ENCODE results near the gene DGCR2. TPM values are rescaled to one million over a fixed set of nuclear protein-coding genes. Genes with fewer than 3 reads are reported as not detected.
A peak's percentile ranks its signal among the peaks of the same experiment; 100 is the strongest.

DGCR2 gene
- total and polyA plus RNA-seq, 11 donors = 26.0 to 53.3 (median 41.2) TPM

DNA sequence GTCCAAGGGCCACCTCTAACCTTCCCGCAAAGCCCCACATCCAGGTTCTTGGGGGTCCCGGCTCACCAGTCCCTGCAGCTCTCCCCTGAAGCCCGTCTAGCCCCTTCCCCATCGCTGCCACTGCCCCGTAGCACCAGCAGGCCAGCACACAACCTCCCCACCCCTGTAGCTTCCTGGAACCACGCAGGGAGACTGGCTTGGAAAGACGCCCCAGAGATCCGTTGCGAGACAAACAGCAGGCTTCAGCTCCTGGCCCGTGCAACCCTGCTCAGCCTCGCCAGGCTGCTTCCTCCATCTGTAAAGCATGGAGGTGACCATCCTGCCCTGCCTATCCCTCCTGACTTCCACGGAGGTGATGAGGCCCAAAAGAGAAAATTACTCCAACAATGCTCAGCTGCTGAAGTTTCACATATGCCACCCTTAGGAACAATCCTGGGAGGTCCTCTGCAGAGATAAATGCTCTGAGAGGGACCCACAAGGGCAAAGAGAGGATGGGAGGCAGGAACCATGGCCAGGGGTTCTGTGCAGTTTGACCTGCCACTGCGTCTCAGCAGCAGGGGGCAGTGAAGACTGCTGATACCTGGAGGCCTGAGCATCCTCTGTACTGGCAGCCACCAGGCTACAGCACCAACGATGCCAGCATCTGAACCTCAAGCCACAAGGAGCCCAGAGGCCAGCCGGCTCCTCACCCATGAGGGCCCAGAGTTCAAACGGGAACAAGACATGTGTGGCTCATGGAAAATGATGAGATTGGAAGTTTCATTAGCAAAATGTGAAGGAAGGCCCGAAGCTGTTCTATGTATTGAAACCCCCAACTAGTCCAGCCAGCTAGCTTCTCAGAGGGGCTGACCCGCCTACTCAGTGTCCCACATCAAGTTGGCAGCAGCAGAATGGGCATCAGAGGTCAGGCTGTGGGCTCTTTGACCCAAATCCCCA lies 16.1 kb downstream of the DGCR2 start:
- no peaks in the 10 kb centered on the region for H3K9me3 ChIP-seq
- H3K4me1 ChIP-seq = peaks cover 10 to 62% (median 44%) of the 10 kb centered on the region in 12 donors
- intact Hi-C loops (cut with DNase I) = no loop called here
- no peak for TF ChIP-seq POLR2A (IDR thresholded peaks at IDR 0.05)
- TF ChIP-seq, protein P1, sequence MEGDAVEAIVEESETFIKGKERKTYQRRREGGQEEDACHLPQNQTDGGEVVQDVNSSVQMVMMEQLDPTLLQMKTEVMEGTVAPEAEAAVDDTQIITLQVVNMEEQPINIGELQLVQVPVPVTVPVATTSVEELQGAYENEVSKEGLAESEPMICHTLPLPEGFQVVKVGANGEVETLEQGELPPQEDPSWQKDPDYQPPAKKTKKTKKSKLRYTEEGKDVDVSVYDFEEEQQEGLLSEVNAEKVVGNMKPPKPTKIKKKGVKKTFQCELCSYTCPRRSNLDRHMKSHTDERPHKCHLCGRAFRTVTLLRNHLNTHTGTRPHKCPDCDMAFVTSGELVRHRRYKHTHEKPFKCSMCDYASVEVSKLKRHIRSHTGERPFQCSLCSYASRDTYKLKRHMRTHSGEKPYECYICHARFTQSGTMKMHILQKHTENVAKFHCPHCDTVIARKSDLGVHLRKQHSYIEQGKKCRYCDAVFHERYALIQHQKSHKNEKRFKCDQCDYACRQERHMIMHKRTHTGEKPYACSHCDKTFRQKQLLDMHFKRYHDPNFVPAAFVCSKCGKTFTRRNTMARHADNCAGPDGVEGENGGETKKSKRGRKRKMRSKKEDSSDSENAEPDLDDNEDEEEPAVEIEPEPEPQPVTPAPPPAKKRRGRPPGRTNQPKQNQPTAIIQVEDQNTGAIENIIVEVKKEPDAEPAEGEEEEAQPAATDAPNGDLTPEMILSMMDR (IDR thresholded peaks at IDR 0.05) = peak in 6 of 12 donors; percentile 7 to 23 (median 15)
- H3K27me3 ChIP-seq = no peaks in the 10 kb centered on the region
- no peak overlapping the region for H3K27ac ChIP-seq
- no peaks in the 10 kb centered on the region for H3K36me3 ChIP-seq
- WGBS, 4 donors = 43 to 68% (median 59%) methylated on average over 16 to 18 of the region's 18 CpGs
- DNase-seq (peak in 1 of 5 donors; percentile 57), ATAC-seq (peak in 3 of 4 donors; percentile 26 to 41 (median 37))
- no peak overlapping the region for H3K4me3 ChIP-seq

DNA sequence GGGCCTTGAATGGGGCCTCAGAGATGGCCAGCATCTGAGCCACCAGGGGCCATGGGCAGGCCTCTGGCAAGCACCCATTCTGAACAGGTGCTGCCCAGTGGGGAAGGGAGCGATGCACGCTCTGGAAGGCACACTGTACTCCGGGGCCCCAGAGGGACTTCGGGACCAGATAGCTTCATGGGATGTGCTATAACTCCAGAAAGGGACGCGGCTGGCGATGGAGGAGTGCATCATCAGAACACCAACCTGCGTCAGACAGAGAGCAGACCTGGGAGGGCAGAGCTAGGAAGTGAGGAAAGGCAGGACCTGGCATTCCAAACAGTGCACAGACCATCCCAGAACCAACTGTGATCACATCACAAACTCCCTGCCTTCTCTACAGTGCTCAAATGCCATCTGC lies 16.8 kb downstream of the DGCR2 start:
- TF ChIP-seq POLR2A (IDR thresholded peaks at IDR 0.05) = no peak
- TF ChIP-seq, protein P1 (IDR thresholded peaks at IDR 0.05) = no peak
- WGBS, 4 donors = 91 to 98% (median 94%) methylated on average over 8 of the region's 8 CpGs
- no peak overlapping the region for H3K4me3 ChIP-seq
- H3K9me3 ChIP-seq = no peaks in the 10 kb centered on the region
- no peak overlapping the region for H3K27ac ChIP-seq
- H3K36me3 ChIP-seq = peaks cover 0 to 4% (median 0%) of the 10 kb centered on the region in 9 donors
- DNase-seq (no peak), ATAC-seq (peak in 1 of 4 donors; percentile 5)
- intact Hi-C loops (cut with DNase I) = no loop called here
- peaks cover 6 to 59% (median 38%) of the 10 kb centered on the region in 12 donors for H3K4me1 ChIP-seq
- H3K27me3 ChIP-seq = no peaks in the 10 kb centered on the region

DNA sequence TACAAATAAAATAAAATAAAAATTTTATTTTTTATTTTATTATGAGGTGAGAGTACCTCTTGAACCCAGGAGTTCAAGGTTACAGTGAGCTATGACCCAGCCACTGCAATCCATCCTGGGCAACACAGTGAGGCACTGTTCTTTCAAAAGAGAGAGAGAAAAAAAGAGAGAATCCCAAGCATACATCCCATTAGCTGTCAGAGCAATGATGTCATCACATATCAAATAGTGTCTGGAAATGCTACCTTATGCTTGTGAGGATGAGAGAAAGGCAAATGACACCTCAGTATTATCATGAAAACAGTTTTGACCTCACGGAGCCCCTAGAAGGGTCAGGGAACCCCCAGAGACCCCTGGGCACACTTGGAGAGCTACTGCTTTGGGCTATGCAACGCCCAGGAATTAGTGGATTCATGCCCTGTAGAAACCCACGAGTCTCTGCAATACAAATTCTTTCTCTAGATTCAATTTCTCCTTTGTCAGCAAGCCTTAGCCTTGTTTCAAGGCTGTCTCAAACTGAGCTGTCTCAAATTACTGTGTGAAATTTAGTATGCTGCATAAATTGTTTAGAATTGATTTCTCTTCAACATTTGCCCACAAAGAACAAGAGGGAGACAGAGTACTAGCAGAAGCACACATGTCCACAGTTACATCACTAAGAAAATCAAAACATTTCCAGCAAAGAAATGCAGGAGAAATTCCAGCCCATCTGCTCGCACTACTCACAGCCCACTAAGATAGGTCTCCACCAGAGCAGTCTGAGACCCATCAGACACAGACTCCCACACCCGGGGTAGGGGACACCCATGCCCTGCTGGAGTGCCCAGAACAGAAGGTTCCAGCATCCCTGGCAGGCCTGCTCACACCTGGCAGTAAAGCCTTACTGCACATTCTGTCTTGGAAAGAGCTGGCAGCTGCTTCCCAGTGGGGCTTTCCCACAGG lies 18.1 kb downstream of the DGCR2 start:
- Histone ChIP-seq H3K27me3 (no peaks in the 10 kb centered on the region), H3K4me1 (peaks cover 4 to 46% (median 27%) of the 10 kb centered on the region in 12 donors), H3K4me3 (no peak overlapping the region), H3K9me3 (no peaks in the 10 kb centered on the region), H3K36me3 (peaks cover 0 to 4% (median 0%) of the 10 kb centered on the region in 9 donors), H3K27ac (no peak overlapping the region)
- WGBS, 4 donors = 70 to 75% (median 74%) methylated on average over 5 of the region's 5 CpGs
- TF ChIP-seq, protein P1 (IDR thresholded peaks at IDR 0.05) = no peak
- TF ChIP-seq POLR2A (IDR thresholded peaks at IDR 0.05) = no peak
- ATAC-seq (peak in 2 of 4 donors; percentile 25 to 38), DNase-seq (no peak)
- intact Hi-C loops (cut with DNase I) = no loop called here

Data from heart left ventricle (tissue), 16 donors.